ENCODE results near the gene GALNT5.

The GALNT5 gene

DNA sequence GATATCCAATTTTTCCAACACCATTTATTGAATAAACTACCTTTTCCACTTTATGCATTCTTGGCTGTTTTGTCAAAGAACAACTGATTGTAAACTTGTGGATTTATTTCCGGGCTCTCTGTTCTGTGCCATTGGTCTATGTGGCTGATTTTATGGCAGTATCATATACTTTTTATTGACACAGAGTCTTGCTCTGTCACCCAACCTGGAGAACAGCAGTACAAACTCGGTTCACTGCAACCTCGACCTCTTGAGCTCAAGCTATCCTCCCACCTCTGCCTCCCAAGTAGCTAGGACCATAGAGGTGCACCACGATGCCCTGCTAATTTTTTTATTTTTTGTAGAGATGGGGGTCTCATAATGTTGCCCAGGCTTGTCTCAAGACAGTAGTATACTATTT, 6.7 kb upstream of the GALNT5 start:
- Histone ChIP-seq H3K9ac (ENCODE audit: low read length) (no peak overlapping the region), H3K4me2 (ENCODE audit: low read depth, low read length, poor library complexity, severe bottlenecking) (no peak overlapping the region), H3K36me3 (ENCODE audit: low read length) (no peaks in the 10 kb centered on the region), H3F3A (ENCODE audit: insufficient read depth) (no peaks in the 10 kb centered on the region), H3K9me2 (replicated peaks; ENCODE audit: insufficient read depth, low read length) (no peaks in the 10 kb centered on the region), H3K27ac (ENCODE audit: low read depth, low read length) (no peak overlapping the region), H3K79me2 (ENCODE audit: insufficient read depth, low read length) (no peaks in the 10 kb centered on the region), H2AFZ (ENCODE audit: low read depth, low read length, severe bottlenecking) (no peak overlapping the region), H3K9me3 (ENCODE audit: insufficient read depth, low read length) (no peaks in the 10 kb centered on the region), H3K4me3 (ENCODE audit: insufficient read depth, low read length, poor library complexity, severe bottlenecking) (no peak overlapping the region), H4K20me1 (ENCODE audit: low read depth, low read length) (no peaks in the 10 kb centered on the region), H3K27me3 (ENCODE audit: low read length) (no peaks in the 10 kb centered on the region)
- no peak for TF ChIP-seq EZH2phosphoT487 (conservative IDR thresholded peaks at IDR 0.05; ENCODE audit: low read length)
- TF ChIP-seq, protein P1, sequence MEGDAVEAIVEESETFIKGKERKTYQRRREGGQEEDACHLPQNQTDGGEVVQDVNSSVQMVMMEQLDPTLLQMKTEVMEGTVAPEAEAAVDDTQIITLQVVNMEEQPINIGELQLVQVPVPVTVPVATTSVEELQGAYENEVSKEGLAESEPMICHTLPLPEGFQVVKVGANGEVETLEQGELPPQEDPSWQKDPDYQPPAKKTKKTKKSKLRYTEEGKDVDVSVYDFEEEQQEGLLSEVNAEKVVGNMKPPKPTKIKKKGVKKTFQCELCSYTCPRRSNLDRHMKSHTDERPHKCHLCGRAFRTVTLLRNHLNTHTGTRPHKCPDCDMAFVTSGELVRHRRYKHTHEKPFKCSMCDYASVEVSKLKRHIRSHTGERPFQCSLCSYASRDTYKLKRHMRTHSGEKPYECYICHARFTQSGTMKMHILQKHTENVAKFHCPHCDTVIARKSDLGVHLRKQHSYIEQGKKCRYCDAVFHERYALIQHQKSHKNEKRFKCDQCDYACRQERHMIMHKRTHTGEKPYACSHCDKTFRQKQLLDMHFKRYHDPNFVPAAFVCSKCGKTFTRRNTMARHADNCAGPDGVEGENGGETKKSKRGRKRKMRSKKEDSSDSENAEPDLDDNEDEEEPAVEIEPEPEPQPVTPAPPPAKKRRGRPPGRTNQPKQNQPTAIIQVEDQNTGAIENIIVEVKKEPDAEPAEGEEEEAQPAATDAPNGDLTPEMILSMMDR (IDR thresholded peaks at IDR 0.05; ENCODE audit: insufficient read depth, low read length, poor library complexity, severe bottlenecking): no peak

DNA sequence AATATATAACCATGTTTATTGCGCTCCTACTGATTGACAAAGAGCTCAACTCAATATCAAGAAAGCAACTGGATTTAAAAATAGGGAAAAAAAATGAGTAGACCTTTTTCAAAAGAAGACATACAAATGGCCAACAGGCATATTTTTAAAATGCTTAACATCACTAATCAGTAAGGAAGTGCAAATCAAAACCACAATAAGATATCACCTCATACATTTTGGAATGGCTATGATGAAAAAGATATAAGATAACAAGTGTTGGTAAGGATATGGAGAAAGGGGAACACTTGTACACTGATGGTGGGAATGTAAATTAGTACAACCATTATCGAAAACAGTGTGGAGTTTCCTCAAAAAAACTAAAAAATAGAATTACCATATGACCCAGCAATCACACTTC, 5.6 kb upstream of the GALNT5 start:
- Histone ChIP-seq H3K79me2 (ENCODE audit: insufficient read depth, low read length) (no peaks in the 10 kb centered on the region), H3K9ac (ENCODE audit: low read length) (no peak overlapping the region), H3K36me3 (ENCODE audit: low read length) (no peaks in the 10 kb centered on the region), H3K9me2 (replicated peaks; ENCODE audit: insufficient read depth, low read length) (no peaks in the 10 kb centered on the region), H3K9me3 (ENCODE audit: insufficient read depth, low read length) (no peaks in the 10 kb centered on the region), H3K4me2 (ENCODE audit: low read depth, low read length, poor library complexity, severe bottlenecking) (no peak overlapping the region), H2AFZ (ENCODE audit: low read depth, low read length, severe bottlenecking) (no peak overlapping the region), H3K4me3 (ENCODE audit: insufficient read depth, low read length, poor library complexity, severe bottlenecking) (no peak overlapping the region), H4K20me1 (ENCODE audit: low read depth, low read length) (no peaks in the 10 kb centered on the region), H3K27ac (ENCODE audit: low read depth, low read length) (no peak overlapping the region), H3F3A (ENCODE audit: insufficient read depth) (no peaks in the 10 kb centered on the region), H3K27me3 (ENCODE audit: low read length) (no peaks in the 10 kb centered on the region)
- TF ChIP-seq, protein P1 (IDR thresholded peaks at IDR 0.05; ENCODE audit: insufficient read depth, low read length, poor library complexity, severe bottlenecking): no peak

DNA sequence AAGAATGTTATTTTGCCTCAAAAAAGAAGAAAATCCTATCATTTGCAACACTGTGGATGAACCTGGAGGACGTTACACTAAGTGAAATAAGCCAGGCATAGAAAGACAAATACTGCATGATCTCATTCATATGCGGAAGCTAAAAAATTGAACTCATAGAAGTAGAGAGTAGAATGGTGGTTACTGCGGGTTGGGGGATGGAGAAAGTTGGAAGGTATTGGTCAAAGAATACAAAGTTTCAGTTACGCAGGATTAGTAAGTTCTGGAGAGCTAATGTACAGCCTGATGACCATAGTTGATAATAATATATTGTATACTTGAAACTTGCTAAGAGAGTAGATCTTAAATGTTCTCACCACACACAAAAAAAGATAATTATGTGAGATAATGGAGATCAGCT, 5.0 kb upstream of the GALNT5 start:
- Histone ChIP-seq H3K79me2 (ENCODE audit: insufficient read depth, low read length) (no peaks in the 10 kb centered on the region), H3F3A (ENCODE audit: insufficient read depth) (no peaks in the 10 kb centered on the region), H3K27me3 (ENCODE audit: low read length) (no peaks in the 10 kb centered on the region), H2AFZ (ENCODE audit: low read depth, low read length, severe bottlenecking) (no peak overlapping the region), H3K36me3 (ENCODE audit: low read length) (no peaks in the 10 kb centered on the region), H3K9ac (ENCODE audit: low read length) (no peak overlapping the region), H3K4me3 (ENCODE audit: insufficient read depth, low read length, poor library complexity, severe bottlenecking) (no peak overlapping the region), H3K9me3 (ENCODE audit: insufficient read depth, low read length) (no peaks in the 10 kb centered on the region), H3K9me2 (replicated peaks; ENCODE audit: insufficient read depth, low read length) (no peaks in the 10 kb centered on the region), H3K4me2 (ENCODE audit: low read depth, low read length, poor library complexity, severe bottlenecking) (no peak overlapping the region), H4K20me1 (ENCODE audit: low read depth, low read length) (no peaks in the 10 kb centered on the region), H3K27ac (ENCODE audit: low read depth, low read length) (no peak overlapping the region)
- TF ChIP-seq, protein P1 (IDR thresholded peaks at IDR 0.05; ENCODE audit: insufficient read depth, low read length, poor library complexity, severe bottlenecking): no peak
- no peak for TF ChIP-seq EZH2phosphoT487 (conservative IDR thresholded peaks at IDR 0.05; ENCODE audit: low read length)

DNA sequence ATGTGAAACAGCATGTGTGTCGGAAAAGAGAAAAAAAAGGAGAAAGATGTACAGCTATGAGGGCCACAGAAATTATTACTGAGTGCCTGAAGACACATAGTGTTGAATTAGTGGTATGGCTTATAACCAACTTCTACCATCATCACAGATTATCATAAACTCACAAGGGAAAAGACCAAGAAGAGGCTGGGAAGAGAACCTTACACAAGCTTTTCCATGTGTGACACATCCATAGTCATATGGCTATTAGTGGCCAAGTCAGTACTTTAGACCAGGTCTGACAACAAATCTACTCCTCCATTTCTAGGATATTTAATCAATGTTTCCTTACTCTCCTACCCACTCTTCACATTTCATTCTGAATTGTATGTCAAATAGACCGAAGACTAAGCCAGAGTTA, 3.5 kb upstream of the GALNT5 start:
- H3K9me3 ChIP-seq (ENCODE audit: insufficient read depth, low read length): no peaks in the 10 kb centered on the region
- H2AFZ ChIP-seq (ENCODE audit: low read depth, low read length, severe bottlenecking): no peak overlapping the region
- no peaks in the 10 kb centered on the region for H4K20me1 ChIP-seq (ENCODE audit: low read depth, low read length)
- no peaks in the 10 kb centered on the region for H3K79me2 ChIP-seq (ENCODE audit: insufficient read depth, low read length)
- no peaks in the 10 kb centered on the region for H3F3A ChIP-seq (ENCODE audit: insufficient read depth)
- H3K4me2 ChIP-seq (ENCODE audit: low read depth, low read length, poor library complexity, severe bottlenecking): no peak overlapping the region
- no peaks in the 10 kb centered on the region for H3K27me3 ChIP-seq (ENCODE audit: low read length)
- H3K27ac ChIP-seq (ENCODE audit: low read depth, low read length): no peak overlapping the region
- H3K36me3 ChIP-seq (ENCODE audit: low read length): no peaks in the 10 kb centered on the region
- no peak for TF ChIP-seq EZH2phosphoT487 (conservative IDR thresholded peaks at IDR 0.05; ENCODE audit: low read length)
- TF ChIP-seq, protein P1 (IDR thresholded peaks at IDR 0.05; ENCODE audit: insufficient read depth, low read length, poor library complexity, severe bottlenecking): no peak
- no peak overlapping the region for H3K4me3 ChIP-seq (ENCODE audit: insufficient read depth, low read length, poor library complexity, severe bottlenecking)
- no peak overlapping the region for H3K9ac ChIP-seq (ENCODE audit: low read length)
- no peaks in the 10 kb centered on the region for H3K9me2 ChIP-seq (replicated peaks; ENCODE audit: insufficient read depth, low read length)

Data from SU-DHL-6 (cell line).